GM10248 (cell line): Measurements from ENCODE around the gene ZNF423.

Experiments
- CTCF ChIA-PET: fragments of 300-600 bp; sonication (Branson Sonifier 250); formaldehyde crosslinking; extraction: SDS; loops from one replicate; lab custom pipeline; 2021; ENCODE audit warnings: antibody characterized with exemption; lab: Yijun Ruan, JAX
- POLR2A ChIA-PET: fragments of 350-650 bp; sonication (Branson Sonifier 250); formaldehyde crosslinking; extraction: SDS; loops from one replicate; lab custom pipeline; 2020; ENCODE audit warnings: antibody characterized with exemption; lab: Yijun Ruan, JAX
- DNase-seq: peaks from one replicate; pipeline ENCODE4 v3.0.0; 2012; ENCODE audit errors: extremely low spot score
- TF ChIP-seq, protein P1 (sequence below): IDR thresholded peaks from 2 replicates; pipeline ENCODE4 v1.5.1; 2012; ENCODE audit warnings: mild to moderate bottlenecking, low read depth; ENCODE audit errors: extremely low read depth, missing control alignments, control extremely low read depth

Gene ZNF423

DNA sequence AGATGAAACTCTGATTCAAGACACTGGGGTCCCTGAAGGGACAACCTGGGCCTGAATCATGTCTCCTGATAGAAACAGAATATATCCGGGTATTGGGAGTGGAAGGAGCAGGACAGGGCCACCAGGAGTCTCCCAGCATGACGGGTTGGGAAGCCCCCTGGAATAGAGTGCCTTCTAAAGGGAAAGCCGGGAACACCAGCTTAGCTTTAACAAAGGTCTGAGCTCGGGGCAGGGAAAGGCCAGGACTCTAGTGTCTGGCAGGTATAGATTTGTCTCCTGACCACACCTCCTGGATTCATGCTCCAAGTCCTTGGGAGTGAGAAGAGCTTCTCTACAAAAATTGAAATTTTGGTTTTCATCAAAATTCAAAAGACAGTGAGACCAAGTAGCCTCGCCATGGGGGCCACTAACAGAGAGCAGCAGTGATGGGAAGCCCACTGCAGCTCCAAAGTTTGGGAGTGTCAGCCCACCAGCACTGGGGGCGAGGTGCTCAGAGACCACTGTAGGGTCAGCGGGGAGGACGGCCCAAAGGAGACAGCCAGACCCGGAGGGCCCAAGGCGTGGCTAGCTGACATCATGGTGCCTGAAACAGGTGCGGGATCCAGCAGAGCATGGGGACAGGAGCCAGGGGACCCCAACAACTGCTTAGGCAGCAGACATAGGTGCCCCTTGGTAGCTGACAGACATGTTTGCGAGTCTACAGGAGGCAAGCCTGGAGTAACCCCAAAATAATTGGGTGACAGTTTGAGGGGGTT, 401.3 kb downstream of the ZNF423 start:
- TF ChIP-seq, protein P1, sequence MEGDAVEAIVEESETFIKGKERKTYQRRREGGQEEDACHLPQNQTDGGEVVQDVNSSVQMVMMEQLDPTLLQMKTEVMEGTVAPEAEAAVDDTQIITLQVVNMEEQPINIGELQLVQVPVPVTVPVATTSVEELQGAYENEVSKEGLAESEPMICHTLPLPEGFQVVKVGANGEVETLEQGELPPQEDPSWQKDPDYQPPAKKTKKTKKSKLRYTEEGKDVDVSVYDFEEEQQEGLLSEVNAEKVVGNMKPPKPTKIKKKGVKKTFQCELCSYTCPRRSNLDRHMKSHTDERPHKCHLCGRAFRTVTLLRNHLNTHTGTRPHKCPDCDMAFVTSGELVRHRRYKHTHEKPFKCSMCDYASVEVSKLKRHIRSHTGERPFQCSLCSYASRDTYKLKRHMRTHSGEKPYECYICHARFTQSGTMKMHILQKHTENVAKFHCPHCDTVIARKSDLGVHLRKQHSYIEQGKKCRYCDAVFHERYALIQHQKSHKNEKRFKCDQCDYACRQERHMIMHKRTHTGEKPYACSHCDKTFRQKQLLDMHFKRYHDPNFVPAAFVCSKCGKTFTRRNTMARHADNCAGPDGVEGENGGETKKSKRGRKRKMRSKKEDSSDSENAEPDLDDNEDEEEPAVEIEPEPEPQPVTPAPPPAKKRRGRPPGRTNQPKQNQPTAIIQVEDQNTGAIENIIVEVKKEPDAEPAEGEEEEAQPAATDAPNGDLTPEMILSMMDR = no peak
- ChIA-PET POLR2A (no interaction called here), CTCF (no interaction called here)
- no peak for DNase-seq

DNA sequence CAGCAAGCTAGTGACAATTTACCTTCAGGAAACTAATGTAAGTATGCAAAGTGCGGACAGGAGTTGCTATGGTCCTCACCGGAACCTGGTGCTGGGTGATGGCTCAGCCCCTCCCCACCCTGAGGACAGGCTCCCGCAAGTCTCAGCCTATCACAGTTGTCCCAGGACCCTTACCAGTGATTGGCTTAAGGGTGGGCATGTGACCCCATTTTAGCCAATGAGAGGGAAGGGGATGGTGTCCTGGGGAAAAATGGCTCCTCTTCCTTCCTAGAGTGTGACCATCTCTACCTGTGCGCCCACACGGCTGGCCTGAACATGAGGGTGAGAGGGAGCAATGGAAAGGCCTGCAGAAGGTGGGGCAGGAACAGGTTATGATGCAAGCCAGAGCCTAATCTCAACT, 401.9 kb downstream of the ZNF423 start:
- no peak for DNase-seq
- ChIA-PET CTCF (no interaction called here), POLR2A (no interaction called here)
- TF ChIP-seq, protein P1 = no peak

DNA sequence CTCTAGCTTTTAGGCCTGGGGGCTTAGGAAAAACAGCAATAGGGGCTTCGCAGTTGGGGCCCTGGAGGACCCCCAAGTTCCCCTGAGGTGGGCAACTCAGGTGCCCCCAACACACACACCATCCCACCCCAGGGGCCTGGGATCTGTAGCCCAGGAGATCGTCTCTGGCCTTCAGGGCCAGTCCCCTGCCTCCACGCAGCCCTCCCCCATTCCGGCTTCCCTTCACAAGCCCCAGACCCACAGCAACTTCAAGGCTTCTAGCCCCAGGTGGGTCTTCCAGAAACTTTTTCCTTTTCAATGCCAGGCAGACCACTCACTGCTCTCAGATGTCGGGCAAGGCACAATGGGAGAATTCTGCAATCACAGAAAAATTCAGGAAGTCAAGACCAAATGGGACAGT, 402.9 kb downstream of the ZNF423 start:
- POLR2A ChIA-PET = no interaction called here
- CTCF ChIA-PET = no interaction called here
- no peak for DNase-seq
- TF ChIP-seq, protein P1 = no peak

DNA sequence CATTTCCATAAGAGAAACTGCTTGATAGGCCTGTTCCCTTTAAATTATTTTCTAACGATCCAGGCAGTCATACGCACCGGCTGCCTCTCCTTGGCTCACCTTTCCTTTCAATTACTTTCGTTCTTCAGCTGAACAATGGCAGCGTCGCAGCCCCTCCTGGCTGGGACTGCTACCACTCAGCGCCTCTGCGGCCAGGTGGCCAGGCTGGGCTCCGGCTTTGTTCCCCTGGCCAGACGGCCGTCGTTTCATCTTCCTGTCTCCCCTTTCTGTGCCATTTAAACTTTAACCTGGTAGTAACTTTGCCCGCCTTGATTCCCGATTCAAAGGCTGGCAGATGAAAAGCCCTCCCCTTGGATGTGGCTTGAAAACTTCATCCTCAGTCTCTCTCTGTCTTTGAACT, 403.3 kb downstream of the ZNF423 start:
- no peak for DNase-seq
- ChIA-PET CTCF (interaction anchor here (1.5 kb wide), 1 partner anchor 10 kb away, joined by 4 read pairs; no protein-coding TSS in a partner anchor), POLR2A (no interaction called here)
- TF ChIP-seq, protein P1 = no peak

DNA sequence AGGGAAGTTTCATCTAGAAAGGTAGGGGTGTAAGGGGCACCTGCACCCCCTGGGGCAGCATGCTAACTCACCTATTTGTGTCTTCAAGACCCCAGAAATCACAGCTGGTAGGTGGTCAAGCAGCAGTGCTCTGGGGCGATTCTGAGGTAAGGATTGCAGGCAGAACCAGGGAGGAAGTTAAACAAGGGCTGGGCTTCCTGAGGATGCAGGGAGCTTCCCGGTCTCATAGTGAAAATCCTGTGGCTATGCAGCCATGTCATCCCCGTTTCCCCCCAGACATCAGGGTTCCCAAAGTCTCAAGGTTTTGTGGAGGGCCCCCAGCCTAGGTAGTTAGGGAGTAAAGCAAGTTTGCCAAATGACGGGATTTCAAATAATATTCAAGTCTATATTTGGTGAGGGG, 403.8 kb downstream of the ZNF423 start:
- no peak for DNase-seq
- TF ChIP-seq, protein P1 = no peak
- POLR2A ChIA-PET = no interaction called here
- CTCF ChIA-PET = interaction anchor here (1.5 kb wide), 1 partner anchor 9 kb away, joined by 4 read pairs; no protein-coding TSS in a partner anchor

DNA sequence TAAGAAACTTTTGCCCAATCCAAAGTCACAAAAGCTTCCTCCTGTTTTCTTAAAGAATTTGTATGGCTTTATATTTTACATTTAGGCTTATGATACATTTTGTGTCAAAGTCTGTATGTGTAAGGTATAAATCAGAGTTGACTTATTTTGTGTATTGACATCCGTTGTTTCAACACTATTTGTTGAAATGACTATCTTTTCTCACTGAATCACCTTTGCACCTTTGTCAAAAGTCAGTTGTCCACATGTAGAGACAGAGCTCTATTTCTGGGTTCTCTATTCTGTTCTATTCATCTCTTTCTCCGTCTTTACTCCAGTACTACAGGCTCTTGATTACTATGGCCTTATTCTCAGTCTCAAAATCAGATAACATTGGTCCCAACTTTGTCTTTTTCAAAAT, 409.1 kb downstream of the ZNF423 start:
- ChIA-PET POLR2A (no interaction called here), CTCF (interaction anchor here (1.0 kb wide), 1 partner anchor 39 kb away, joined by 3 read pairs; no protein-coding TSS in a partner anchor)
- DNase-seq = no peak
- TF ChIP-seq, protein P1 = no peak
